SK-N-SH (cell line): ENCODE results near the gene MED19.

ENCODE experiments used
- JUND ChIP-seq: IDR thresholded peaks from 2 replicates; pipeline ENCODE4 v1.4.0; 2012
- TAF1 ChIP-seq: IDR thresholded peaks from 2 replicates; pipeline ENCODE4 v1.6.1; 2012; ENCODE audit warnings: low read depth, mild to moderate bottlenecking, low read length, moderate library complexity, borderline replicate concordance
- TF ChIP-seq, protein P1 (sequence below): fragments of 150-350 bp; IDR thresholded peaks from 2 replicates; pipeline ENCODE4 v1.6.1; 2017; ENCODE audit warnings: antibody characterized with exemption, low read length, low read depth, borderline replicate concordance
- TF ChIP-seq, protein P2 (sequence below): fragments of 200-600 bp; sonication (generic); IDR thresholded peaks from 2 replicates; pipeline ENCODE4 v1.6.1; 2017; ENCODE audit warnings: antibody characterized with exemption, mild to moderate bottlenecking, moderate library complexity
- TF ChIP-seq, protein P3 (sequence below): IDR thresholded peaks from 2 replicates; pipeline ENCODE4 v1.4.0; 2012; ENCODE audit warnings: low read depth, borderline replicate concordance

GRCh38 chr11:57704932-57705331, 7.1 kb downstream of the MED19 start:
- TF ChIP-seq, protein P1, sequence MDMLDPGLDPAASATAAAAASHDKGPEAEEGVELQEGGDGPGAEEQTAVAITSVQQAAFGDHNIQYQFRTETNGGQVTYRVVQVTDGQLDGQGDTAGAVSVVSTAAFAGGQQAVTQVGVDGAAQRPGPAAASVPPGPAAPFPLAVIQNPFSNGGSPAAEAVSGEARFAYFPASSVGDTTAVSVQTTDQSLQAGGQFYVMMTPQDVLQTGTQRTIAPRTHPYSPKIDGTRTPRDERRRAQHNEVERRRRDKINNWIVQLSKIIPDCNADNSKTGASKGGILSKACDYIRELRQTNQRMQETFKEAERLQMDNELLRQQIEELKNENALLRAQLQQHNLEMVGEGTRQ = no peak
- TF ChIP-seq, protein P2, sequence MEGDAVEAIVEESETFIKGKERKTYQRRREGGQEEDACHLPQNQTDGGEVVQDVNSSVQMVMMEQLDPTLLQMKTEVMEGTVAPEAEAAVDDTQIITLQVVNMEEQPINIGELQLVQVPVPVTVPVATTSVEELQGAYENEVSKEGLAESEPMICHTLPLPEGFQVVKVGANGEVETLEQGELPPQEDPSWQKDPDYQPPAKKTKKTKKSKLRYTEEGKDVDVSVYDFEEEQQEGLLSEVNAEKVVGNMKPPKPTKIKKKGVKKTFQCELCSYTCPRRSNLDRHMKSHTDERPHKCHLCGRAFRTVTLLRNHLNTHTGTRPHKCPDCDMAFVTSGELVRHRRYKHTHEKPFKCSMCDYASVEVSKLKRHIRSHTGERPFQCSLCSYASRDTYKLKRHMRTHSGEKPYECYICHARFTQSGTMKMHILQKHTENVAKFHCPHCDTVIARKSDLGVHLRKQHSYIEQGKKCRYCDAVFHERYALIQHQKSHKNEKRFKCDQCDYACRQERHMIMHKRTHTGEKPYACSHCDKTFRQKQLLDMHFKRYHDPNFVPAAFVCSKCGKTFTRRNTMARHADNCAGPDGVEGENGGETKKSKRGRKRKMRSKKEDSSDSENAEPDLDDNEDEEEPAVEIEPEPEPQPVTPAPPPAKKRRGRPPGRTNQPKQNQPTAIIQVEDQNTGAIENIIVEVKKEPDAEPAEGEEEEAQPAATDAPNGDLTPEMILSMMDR = no peak
- TF ChIP-seq TAF1 = no peak
- TF ChIP-seq, protein P3, sequence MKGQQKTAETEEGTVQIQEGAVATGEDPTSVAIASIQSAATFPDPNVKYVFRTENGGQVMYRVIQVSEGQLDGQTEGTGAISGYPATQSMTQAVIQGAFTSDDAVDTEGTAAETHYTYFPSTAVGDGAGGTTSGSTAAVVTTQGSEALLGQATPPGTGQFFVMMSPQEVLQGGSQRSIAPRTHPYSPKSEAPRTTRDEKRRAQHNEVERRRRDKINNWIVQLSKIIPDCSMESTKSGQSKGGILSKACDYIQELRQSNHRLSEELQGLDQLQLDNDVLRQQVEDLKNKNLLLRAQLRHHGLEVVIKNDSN = no peak
- no peak for TF ChIP-seq JUND
